SK-N-SH treated with all-trans-retinoic acid at 6 μM for 48 hours (cell line): ENCODE measurements around the gene PLEKHN1.

Experiments used
- ARNTL ChIP-seq: fragments of 450-650 bp; formaldehyde crosslinking; IDR thresholded peaks from 2 replicates; pipeline ENCODE4 v1.5.0; 2020; ENCODE audit warnings: low read depth, mild to moderate bottlenecking, moderate library complexity, borderline replicate concordance
- CREB5 ChIP-seq: fragments of 250-450 bp; sonication (Bioruptor Pico); IDR thresholded peaks from 2 replicates; pipeline ENCODE4 v1.5.1; 2020; ENCODE audit warnings: low read depth, mild to moderate bottlenecking, moderate library complexity
- CSDC2 ChIP-seq: fragments of 250-450 bp; sonication (Bioruptor Pico); IDR thresholded peaks from 2 replicates; pipeline ENCODE4 v1.5.0; 2020; ENCODE audit warnings: mild to moderate bottlenecking, moderate library complexity
- CSRNP3 ChIP-seq: fragments of 250-450 bp; sonication (Bioruptor Pico); IDR thresholded peaks from 2 replicates; pipeline ENCODE4 v1.5.1; 2021; ENCODE audit warnings: mild to moderate bottlenecking, moderate library complexity
- ISL1 ChIP-seq: fragments of 250-450 bp; sonication (Bioruptor Pico); IDR thresholded peaks from 2 replicates; pipeline ENCODE4 v2.1.2; 2022; ENCODE audit warnings: mild to moderate bottlenecking, moderate library complexity
- OSR1 ChIP-seq: fragments of 250-450 bp; sonication (Bioruptor Pico); IDR thresholded peaks from 2 replicates; pipeline ENCODE4 v1.8.0; 2022; ENCODE audit warnings: moderate library complexity, mild to moderate bottlenecking, inconsistent platforms
- PATZ1 ChIP-seq: fragments of 250-450 bp; sonication (Bioruptor Pico); IDR thresholded peaks from 2 replicates; pipeline ENCODE4 v1.8.0; 2020; ENCODE audit warnings: mild to moderate bottlenecking, moderate library complexity, borderline replicate concordance
- RARB ChIP-seq: fragments of 250-450 bp; sonication (Bioruptor Pico); IDR thresholded peaks from 2 replicates; pipeline ENCODE4 v1.8.0; 2021; ENCODE audit warnings: mild to moderate bottlenecking, moderate library complexity
- TOX ChIP-seq: fragments of 250-450 bp; sonication (Bioruptor Pico); IDR thresholded peaks from 2 replicates; pipeline ENCODE4 v1.8.0; 2021; ENCODE audit warnings: mild to moderate bottlenecking, moderate library complexity, borderline replicate concordance
- TSHZ2 ChIP-seq: fragments of 250-450 bp; sonication (Bioruptor Pico); IDR thresholded peaks from 2 replicates; pipeline ENCODE4 v1.5.0; 2020; ENCODE audit warnings: mild to moderate bottlenecking, moderate library complexity
- ZFP3 ChIP-seq: fragments of 250-450 bp; sonication (Bioruptor Pico); IDR thresholded peaks from 2 replicates; pipeline ENCODE4 v1.5.0; 2020; ENCODE audit warnings: mild to moderate bottlenecking, moderate library complexity
- ZFP30 ChIP-seq: fragments of 450-650 bp; formaldehyde crosslinking; IDR thresholded peaks from 2 replicates; pipeline ENCODE4 v1.5.0; 2022; ENCODE audit warnings: mild to moderate bottlenecking, moderate library complexity
- ZNF8 ChIP-seq: fragments of 450-650 bp; formaldehyde crosslinking; IDR thresholded peaks from 2 replicates; pipeline ENCODE4 v1.5.0; 2020; ENCODE audit warnings: mild to moderate bottlenecking, moderate library complexity

- no peak for TF ChIP-seq CREB5 (CRISPR knock-in tag)
- TF ChIP-seq ISL1 (CRISPR knock-in tag) = no peak
- TF ChIP-seq PATZ1 = no peak
- TF ChIP-seq ZFP3 (CRISPR knock-in tag) = no peak
- TF ChIP-seq TSHZ2 (CRISPR knock-in tag) = no peak
- no peak for TF ChIP-seq RARB
- no peak for TF ChIP-seq CSRNP3 (CRISPR knock-in tag)
- no peak for TF ChIP-seq ARNTL
- no peak for TF ChIP-seq TOX (CRISPR knock-in tag)
- no peak for TF ChIP-seq CSDC2 (CRISPR knock-in tag)
- TF ChIP-seq ZFP30 (CRISPR knock-in tag) = no peak
- TF ChIP-seq OSR1 (CRISPR knock-in tag) = no peak
- TF ChIP-seq ZNF8 (CRISPR knock-in tag) = no peak
Measured at GRCh38 chr1:1000357-1001056, 34.2 kb downstream of the PLEKHN1 start.
